Measurements from ENCODE around the gene BBS9.

BBS9 gene

DNA sequence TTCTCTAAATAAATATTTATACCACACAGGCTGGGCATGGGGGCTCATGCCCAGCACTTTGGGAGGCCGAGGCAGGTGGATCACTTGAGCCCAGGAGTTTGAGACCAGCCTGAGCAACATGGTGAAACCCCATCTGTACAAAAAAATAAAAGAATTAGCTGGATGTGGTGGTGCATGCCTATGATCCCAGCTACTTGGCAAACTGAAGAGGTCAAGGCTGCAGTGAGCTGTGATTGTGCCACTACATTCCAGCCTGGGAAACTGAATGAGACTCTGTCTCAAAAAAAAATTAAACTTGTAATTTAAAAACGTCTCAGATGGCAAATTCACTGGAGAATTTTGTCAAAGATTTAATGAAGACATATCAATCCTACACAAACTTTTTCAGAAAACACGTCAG is 498.4 kb downstream of the BBS9 start:
- no peak for DNase-seq

DNA sequence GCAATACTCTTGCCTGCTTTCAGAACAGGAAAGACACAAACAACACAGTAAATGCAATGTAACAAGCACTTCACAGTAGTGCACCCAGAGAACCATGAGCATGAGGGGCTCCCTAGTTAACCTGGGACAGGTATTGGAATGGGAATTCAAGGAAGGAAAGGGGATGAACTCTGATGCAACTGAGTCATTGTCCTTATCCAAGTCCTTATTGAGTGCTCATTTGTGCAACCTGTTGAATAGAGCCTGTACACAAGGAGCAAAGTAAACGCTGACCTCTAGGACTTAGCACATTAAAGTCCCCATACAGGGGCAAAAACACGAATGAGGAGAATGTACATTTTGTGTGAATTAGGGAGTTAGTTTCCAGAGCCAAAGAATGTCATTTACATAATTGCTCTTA is 499.5 kb downstream of the BBS9 start:
- no peak for DNase-seq

DNA sequence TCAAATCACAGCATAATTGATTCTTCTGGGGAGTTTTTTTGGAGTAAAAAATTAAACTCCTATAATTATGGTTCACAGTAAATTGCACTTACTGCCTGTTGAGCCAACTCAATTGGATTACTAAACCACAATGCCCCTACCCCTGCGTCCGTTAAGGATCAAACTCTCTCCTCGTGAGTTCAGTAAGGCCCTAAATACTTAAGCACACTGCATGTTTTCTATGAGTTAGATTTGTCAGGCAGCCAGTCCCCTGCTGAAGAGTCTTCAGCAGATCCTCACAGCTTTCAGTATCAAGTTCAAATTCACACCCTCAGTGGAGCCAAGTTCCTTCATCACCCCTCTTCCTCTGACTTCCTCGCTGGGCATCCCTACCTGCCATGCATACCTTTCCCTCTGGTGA is 501.0 kb downstream of the BBS9 start:
- no peak for DNase-seq

DNA sequence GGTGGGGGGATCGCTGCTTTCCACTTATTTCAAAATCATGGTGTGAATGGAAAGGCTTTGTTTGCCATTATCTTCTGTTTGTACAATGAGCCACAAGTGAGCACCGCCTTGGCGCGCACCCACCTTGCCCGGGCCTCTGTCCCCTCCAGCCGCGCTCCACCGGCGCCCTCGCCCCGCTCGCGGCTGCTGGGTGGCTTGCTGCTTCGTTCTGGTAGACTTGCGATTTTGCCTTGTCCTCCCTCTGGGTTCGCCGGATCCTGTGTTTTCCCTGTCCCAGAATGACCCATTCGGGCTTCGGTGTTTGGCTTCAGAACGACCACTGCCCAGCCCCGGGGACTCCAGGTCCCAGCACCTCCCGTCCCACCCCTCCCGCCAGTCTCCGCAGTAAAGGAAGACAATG is 503.0 kb downstream of the BBS9 start:
- no peak for DNase-seq

DNA sequence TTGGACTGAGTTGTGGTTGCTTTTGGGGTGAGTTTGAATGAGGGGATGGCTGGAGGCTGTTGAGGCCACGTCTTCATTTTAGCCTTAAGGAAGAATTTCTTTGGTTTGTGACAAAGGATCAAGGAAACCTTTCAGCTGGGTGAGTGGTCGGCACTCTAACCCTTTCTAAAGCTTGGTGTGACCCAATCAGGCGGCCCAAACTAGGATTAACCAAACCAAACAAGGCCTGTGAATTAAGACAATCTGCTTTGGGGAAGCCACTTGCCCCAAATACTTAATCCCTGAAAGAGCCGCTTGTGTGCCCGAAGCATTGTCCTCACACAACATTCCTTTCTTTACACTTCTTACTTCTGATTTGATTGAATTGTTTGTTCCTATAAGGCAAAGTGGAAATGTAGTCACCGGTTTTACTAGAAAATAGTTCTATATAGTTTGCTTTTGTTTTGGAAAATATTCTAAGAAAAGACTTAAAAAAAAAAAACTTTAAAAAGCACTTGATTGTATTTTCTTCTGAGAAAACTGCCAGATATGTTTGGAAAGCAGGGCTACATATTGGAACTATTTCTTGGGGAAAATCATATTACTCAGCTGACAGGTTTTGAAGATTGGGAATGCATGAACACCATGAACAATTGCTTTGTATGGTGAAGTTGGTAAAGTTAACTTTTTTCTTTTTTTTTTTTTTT is 503.6 kb downstream of the BBS9 start:
- no peak for DNase-seq

DNA sequence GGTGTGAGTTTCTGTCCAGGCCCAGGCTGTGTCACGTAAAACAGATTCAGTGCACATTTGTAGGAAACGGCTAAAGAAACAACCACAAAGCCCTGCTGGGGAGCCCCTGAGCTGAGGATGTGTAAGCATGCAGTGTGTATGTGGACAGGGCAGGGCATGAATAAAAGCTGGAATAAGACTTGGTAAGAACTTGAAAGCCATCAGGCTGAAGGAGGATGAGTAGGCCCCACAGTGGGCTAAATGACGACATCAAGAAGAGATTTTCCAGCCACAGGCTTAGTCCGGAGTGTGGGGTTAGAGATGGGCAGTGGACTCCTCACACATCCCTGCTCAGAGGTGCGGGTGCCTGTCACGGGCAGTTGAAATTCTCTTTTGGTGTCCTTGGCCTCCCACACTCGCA is 505.2 kb downstream of the BBS9 start:
- DNase-seq = no peak

DNA sequence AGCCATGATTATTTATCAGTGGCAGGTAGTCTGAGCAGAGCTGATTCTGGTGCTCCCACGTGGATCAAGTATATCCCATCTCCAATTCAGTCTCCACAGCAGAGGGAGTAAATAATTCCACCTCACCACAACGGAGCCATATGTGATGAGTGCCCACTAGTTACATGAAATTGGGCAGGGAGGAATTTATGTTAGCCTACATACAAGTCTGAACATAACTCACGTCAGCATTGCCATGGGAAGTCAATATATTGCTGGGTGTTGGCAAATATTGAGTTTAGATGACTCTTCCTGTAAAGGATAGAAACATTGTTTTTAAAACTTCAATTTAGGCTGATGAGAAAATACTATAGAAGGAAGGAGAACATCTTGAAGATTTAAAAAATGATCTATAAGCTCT is 507.0 kb downstream of the BBS9 start:
- DNase-seq = no peak

DNA sequence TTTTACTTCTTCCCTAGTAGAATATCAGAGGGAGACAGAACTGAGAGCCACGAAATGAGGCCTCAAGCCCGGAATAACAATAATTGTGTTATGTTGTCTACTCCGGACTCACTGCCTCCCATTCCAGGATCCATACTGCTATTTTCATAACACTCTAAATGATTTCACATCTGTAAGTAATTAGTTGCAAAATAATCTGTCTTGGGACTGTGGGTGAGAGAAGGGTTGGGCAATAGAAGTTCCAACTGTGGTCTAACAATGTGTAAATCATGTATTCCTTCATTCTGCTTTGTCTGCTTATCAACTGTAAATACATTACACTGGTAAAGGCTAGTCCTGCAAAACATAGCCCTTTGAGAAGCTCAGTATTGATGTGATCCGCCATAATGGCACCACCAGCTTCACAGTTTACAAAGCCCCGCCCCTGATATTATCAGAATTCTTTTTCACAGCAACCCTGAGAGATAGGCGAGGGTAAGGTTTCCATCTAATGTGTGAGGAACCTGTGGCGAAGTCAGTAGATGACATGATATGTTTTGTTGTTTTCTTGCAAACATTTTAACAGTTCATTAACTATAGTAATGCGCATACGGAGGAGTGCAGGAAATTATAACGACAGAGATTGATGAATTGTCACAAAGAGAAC is 510.3 kb downstream of the BBS9 start:
- DNase-seq = no peak

DNA sequence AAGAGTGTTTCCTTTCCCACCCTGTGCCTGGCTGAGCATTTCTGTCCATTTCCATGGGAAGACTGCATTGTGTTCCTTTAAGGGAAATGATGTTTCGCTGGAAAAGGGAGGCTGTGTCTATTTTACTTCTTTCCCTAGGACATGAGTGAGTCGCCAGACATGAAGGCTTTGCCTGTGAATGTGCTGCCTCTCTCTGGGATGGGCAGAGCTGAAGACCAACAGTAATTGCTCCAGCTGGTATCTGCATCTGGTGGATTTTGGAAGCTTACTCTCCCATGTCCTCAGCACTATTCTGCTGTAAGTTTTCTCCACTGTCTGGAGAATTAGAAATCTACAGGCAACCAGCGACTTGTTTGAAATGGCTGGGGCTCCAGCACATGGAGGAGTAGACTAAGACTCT is 511.4 kb downstream of the BBS9 start:
- DNase-seq = no peak

DNA sequence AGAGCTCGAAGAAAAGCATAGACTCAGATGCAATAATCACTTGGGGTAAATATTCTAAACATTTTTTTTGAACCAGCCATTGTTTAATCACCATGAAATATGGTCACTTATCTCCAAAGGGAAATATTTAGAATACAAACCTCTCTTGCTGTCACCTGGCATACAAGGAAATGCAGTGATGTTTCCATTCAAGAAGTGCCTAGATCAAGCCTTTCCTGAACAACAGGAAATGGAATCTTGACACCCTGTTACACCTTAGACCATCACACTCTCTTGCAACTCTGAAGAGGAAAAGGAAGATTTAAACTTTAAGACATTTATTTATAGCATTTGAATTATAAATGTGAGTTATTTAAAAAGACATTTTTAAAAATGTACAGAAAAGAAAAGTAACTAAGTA is 512.9 kb downstream of the BBS9 start:
- DNase-seq = no peak

DNA sequence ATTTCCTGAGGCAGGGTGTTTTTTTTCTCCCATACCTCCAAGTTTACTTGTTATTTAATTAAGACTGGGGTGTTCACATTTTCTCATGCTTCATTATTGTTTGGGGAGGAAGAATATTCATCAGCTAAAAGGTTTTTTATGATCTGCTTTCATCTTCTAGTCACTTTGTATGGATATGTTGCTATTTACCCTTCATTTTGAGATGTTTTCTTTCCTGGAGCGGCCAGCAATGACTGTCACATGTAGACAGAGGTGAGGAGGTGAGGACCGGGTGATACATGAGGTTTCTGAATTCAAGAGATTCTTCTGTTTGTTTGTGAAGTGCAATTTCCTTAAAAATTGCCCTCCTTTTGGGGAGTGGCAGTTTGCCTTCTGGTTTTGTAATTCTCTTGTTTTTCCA is 514.2 kb downstream of the BBS9 start:
- DNase-seq = no peak

DNA sequence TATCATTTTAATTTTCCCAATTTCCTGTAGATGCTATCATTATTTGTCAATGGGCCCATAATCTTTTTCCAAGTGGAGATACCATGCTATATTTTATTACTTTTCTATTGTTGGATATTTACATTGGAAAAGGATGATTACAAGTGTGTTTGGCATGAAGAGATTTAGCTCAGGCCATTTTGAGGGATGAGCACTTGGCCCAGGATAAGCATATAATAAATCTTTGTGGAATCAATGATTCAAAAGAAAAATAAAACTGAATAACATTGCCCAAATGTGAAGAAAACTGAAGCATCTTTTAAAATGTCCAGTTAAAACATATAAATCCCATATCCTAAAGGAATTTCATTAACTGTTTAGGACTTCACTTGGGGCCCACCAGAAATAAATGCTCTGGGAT is 515.1 kb downstream of the BBS9 start:
- DNase-seq = no peak

DNA sequence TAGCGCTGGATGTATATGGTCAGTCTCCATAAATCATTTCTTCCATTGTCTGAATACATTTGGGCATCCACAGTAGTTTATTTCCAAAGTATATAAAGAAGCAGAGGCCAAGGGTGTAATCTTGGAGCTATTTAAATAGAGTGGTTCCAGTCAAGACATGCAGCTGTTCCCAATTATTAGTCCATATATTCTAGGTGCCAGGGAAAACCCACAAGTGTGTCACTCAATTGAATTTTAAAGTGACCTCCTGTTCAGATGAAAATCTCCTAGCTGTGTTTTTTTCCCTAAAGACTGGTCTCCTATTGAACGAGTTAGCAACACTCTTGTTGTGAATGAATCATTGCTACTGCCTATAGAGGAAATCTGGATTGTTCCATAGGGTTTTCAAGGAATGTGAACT is 515.7 kb downstream of the BBS9 start:
- DNase-seq = no peak

DNA sequence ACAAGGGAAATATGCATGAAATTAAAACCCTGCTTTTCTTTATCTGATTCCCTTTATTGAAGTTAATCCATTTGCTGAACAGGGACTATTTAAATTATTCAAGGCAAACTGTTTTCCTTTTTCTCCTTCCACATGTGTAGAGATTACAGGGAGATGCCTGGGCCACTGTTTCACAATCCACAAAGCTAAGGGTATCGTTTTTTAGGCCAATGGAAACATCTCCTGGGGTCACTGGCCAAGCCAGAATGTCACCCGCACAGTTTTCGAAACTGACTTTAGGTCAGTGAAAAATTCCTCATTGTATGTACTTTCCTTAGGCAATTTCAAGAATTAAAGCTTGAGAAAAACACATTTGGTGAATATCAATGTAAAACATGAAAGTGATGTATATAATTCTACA is 516.8 kb downstream of the BBS9 start:
- DNase-seq = no peak

DNA sequence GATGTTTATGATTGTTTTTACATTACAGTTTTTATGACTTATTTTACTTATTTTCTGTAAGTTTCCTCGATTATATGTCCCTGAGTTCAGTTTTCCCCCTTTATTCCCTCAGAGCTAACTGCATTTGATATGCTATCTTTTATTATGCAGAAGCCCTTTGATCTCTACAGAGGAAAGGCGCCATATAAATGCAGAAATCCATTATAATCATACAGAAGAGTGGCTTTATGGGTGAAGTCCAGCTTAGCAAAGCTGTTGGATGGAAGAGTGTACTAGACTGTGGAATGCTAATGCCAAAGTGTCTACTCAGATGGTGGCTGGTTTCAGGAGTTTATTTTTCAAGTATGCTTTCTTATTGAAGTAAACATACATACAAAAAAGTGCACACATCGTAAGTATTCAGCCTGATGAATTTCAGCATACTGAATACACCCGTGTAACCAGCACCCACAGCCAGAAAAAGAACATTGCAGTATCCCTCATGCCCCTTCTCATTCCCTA is 517.6 kb downstream of the BBS9 start:
- DNase-seq = no peak

DNA sequence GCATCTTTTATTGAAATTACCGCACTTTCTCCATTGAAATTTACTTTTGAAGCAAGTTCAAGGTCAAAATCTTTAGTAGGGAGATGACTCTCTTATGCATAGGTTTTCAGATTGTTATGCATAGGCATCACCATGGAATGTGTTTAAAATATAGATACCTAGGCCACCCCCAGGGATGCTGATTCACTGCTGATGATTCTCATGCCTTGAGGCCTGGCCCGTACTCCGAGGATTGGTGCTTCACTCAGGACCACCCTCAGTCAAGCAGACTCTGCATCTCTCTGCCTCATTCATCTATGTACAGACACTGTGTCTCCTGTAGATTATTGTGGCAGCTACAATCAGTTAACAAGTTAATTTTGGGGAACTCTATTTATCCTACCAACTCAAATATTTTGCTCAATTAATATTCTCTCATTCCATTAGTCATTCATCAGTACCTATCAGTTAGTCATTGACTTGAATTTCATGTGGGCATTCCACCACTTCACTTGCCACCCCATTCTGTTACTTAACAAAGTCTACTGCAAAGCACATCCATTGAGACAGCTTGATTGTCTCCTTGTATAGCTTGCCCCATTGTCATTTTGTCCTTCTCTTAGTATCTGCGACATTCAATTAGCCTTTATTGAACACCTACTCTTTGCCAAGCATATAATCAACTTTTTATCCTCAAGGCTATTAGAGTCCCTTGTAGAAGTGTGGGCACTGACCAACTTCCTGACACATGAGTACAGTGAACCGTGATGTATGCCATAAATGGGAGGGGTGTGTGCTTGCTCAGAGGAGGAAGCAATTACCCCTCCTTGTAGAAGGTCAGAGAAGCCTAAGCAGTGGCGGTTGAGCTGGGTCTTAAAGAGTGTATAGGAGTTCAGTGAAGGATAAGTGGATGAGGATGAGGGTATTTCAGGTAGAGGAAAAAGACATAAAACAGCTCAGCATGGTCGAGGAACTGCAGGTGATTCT is 520.4 kb downstream of the BBS9 start:
- DNase-seq = no peak

DNA sequence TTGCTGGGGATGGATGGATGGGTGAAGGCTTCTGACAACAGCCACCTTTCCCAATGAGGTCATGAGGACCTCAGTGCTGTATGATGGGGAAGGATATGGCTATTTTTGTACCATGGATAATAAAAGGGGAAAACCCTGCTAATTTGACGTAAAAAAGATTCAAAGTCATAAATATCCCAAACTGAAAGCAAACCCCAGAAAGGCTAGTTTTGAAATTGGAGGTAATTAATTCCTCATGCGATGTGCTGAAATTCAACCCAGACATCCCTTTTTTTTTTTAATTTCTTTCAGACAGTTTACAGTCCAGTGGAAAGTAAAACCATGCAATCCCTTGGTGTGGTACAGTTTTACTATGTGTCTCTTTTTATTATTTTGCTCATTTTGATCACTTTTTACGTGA is 521.5 kb downstream of the BBS9 start:
- DNase-seq = no peak

DNA sequence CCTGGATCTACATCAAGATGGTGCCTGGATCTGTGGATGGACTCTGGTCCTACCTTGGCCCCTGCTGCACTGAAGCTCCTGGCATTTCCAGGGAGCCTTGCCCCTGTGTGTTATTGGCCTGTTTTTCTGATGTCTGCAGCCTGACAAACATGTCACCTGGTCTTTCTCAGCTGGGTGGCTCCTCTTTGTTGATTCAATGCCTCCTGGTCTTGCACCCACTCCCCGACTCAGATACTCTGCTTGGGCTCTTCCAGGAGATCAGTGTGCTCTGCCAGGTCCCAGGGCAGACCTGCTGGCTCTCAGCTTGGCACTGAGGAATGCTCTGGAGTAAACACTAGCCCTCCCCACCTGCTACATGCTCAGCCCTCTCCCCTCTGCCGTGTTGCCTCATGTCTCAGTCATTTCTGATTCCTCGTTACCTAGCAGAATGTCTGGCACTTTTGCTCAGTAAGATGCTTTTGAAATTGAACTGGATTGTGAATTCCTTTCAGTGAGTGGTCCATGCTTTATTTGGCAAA is 522.7 kb downstream of the BBS9 start:
- DNase-seq = no peak

DNA sequence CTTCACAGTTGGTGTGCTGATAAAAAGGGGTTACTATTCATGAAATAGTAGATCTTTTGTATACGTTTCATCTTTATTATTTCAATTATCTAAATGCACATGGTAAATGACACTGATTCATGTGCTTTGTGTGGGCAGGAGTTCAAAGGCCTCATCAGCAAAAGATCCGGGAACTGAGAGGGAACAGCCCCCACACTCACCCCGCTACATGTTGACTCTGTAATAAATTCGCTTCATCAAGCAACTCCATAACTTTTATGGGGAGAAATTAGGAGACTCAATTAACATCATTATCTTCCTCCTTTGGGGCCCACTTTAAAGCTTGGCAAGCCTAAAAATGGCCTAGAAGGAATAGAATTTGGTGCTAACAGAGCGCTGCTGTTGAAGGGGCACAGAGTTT is 525.3 kb downstream of the BBS9 start:
- no peak for DNase-seq
